Ecto neural progenitor cell (in vitro differentiated cells): ENCODE data around the gene RYR1.
"Not testable (repeated sequence)": the region's sequence is repeated elsewhere in the genome, so short reads cannot be mapped to it uniquely, and the experiment has no call there.

Source experiments
- DNase-seq: peaks from one replicate; pipeline ENCODE4 v3.0.0-alpha.2; 2018; ENCODE audit warnings: low spot score

The RYR1 gene

GRCh38 chr19:38616265-38616664, 182.8 kb downstream of the RYR1 start:
- DNase-seq = no peak

- DNase-seq = no peak
Measured at GRCh38 chr19:38617283-38617763, 183.8 kb downstream of the RYR1 start.

- DNase-seq = no peak
Measured at GRCh38 chr19:38617764-38618589, 184.5 kb downstream of the RYR1 start, which contains the start of gene MAP4K1. TSS of gene MAP4K1 (minus strand) at chr19:38617953. CDS start at chr19:38617895, 58 bp downstream.

DNA sequence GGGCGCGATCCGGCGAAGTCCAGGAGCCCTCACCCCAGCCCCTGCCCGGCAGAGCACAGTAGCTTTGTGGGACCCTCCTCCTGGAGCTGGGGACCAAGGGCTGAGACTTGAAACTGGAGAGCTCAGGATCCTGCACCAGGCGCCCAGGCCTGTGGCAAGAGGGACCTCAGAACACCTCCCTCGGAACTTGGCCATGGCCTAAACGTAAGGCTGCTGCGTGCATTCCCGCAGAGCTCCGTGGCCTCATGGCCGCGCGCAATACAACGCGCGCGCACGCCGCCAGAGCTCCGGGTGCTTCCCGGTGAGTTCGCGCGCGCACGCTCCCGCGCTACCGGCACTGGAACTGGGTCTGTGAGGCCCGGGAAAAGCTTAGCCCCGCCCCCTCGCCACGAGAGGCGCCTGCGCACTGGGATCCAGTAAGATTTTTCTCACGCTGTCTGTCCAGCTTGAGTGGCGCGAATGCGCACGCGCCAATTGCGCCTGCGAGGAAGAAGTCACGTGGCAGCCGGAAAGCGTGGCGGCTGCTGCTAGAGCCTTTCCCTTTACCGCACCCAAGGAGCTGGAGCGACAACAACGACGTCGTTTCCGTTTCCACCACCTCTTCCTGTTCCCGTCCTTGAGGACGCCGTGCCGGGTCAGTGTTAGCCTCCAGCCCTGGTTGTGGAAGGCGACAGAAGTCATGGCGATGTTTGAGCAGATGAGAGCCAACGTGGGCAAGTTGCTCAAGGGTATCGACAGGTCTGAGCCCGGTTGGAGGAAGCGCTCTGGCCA, 185.3 kb downstream of the RYR1 start, which contains the start of gene EIF3K:
Gene EIF3K (plus strand): TSS at position 599 of the 771 bp plus-strand sequence. CDS start 81 bp downstream, at position 680.
- peak; percentile 100 for DNase-seq

- DNase-seq = no peak
Measured at GRCh38 chr19:38619361-38620174, 186.1 kb downstream of the RYR1 start.

DNA sequence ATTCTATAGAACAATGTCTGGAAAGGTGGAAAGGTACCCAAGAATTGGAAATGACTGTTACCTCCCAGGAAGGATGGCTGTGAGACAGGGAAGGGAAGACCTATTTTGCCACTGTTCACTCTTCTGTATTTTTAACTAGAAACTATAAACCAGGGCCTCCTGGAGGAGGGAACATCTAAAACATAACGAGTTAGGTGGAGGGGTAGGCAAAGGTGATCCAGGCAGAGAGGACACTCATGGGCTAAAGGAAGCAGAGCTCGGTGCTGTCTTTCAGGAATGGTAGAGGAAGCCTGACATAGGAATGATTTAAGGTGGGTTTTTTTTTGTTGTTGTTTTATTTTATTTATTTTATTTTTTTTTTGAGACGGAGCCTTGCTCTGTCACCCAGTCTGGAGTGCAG, 191.3 kb downstream of the RYR1 start:
- DNase-seq = no peak

DNA sequence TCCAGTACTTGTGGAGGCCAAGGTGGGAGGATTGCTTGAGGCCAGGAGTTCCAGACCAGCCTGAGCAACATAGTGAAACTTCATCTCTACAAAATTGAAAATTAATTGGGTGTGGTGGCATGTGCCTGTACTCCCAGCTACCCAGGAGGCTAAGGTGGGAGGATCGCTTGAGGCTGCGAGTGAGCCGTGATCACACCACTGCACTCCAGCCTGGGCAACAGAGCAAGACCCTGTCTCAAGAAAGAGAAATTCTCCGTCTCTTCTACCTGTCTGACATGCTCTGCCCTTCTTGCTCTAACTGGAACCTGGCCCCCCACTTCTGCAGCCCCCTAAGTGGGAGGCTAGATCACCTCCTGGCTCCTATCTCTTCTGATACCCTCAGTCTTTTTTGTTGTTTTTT, 192.9 kb downstream of the RYR1 start:
- no peak for DNase-seq

- DNase-seq = no peak
Measured at GRCh38 chr19:38629568-38629967, 196.1 kb downstream of the RYR1 start.

DNA sequence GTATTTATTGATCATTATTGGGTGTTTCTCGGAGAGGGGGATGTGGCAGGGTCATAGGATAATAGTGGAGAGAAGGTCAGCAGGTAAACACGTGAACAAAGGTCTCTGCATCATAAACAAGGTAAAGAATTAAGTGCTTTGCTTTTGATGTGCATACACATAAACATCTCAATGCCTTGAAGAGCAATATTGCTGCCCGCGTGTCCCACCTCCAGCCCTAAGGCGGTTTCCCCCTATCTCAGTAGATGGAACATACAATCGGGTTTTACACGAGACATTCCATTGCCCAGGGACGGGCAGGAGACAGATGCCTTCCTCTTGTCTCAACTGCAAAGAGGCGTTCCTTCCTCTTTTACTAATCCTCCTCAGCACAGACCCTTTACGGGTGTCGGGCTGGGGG, 197.8 kb downstream of the RYR1 start:
- not testable (repeated sequence) for DNase-seq

- DNase-seq = not testable (repeated sequence)
Measured at GRCh38 chr19:38631811-38632475, 198.5 kb downstream of the RYR1 start.

GRCh38 chr19:38632476-38633213, 199.2 kb downstream of the RYR1 start:
- no peak for DNase-seq

GRCh38 chr19:38634757-38635482, 201.4 kb downstream of the RYR1 start:
- peak; percentile 83 for DNase-seq

DNA sequence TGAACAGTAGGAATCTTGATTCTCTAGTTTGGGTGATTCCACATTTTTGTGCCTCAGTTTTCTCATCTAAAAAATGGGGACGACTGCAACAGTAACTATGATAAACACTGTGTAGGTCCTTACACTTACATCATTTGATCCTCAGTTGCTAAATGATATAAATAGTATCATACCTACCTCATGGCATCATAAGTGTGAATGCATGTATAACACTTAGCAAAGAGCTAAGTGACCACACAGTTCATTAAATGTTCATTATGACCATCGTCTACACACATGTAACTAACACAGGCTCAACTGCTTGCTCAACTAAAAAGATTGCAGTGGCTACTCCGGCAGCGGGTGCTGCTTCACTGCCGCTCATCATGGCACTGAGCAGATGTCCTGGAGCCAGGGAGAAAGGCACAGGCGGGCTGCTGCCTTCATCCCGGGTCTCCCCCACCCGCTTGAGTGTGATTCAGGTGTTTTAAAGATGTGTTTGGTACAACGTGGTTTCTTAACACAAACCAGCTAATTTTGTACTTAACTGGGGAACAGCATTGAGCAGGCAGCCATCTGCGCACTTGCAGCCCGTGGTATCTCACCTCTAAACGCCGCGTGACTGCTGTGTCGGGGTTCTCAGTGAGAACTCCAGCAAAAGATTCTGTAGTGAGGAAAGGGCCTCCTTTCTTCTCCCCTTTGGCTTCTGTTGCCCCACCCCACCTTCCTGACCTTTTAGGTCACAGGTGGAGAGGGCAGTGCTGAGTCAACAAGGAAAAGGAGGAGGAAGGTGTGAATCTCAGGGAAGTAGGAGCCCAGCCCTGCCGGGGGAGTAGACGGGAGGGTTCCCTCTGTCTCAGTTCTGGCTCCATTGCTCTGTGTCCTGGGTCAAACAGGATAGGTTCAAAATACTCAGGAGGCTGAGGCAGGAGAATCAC, 202.2 kb downstream of the RYR1 start:
- DNase-seq = no peak
